HG03064 (cell line): ENCODE measurements around the gene PRG2.

Source experiments
- ATAC-seq: cut with Tn5 transposase; IDR thresholded peaks from one replicate; pipeline ENCODE4 v1.9.1; 2021; ENCODE audit warnings: low read depth; ENCODE audit not compliant: unreplicated experiment

PRG2 gene, protein sequence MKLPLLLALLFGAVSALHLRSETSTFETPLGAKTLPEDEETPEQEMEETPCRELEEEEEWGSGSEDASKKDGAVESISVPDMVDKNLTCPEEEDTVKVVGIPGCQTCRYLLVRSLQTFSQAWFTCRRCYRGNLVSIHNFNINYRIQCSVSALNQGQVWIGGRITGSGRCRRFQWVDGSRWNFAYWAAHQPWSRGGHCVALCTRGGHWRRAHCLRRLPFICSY

DNA sequence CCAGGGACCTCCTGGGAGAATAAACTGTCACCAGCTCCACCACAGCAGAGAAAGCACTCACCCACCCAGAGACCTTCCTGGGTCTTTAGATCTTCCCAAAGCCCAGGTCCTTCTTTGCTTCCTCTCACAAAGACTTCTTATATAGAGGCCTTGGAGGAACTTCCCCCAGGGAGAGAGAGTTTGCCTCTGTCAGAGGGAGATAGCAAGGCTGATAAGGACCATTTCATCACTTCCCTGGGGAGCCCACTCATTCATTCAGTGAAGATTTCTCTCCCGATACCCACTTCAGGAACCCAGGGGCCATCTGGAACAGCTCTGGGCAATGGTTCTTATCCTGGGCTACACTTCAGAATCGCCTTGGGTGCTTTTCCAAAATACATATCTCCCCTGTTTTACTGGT, at the start of gene PRG2:
Gene PRG2, minus strand, starts transcription at position 116 of the 400 bp plus-strand sequence. CDS start 706 bp downstream, outside the sequence.
- ATAC-seq: no peak

DNA sequence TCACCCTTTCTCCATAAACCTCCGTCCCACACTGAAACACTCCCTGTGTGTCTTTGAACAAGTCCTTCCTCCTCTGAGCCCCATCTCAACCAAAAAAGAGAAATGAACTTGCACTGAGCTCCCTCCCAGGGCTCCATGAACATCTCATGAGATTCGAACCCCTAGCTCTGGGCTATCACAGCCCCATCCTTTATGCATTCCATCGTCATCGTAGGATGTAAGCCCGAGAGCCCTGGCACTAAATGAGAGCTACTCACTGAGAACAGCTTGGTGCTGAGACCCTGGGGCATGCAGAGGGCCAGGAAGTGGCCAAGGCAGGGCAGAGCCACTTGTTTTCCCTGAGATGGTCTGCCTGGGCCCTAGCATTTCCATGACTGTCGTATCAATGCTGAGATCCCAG, 49.3 kb upstream of the PRG2 start:
- no peak for ATAC-seq

DNA sequence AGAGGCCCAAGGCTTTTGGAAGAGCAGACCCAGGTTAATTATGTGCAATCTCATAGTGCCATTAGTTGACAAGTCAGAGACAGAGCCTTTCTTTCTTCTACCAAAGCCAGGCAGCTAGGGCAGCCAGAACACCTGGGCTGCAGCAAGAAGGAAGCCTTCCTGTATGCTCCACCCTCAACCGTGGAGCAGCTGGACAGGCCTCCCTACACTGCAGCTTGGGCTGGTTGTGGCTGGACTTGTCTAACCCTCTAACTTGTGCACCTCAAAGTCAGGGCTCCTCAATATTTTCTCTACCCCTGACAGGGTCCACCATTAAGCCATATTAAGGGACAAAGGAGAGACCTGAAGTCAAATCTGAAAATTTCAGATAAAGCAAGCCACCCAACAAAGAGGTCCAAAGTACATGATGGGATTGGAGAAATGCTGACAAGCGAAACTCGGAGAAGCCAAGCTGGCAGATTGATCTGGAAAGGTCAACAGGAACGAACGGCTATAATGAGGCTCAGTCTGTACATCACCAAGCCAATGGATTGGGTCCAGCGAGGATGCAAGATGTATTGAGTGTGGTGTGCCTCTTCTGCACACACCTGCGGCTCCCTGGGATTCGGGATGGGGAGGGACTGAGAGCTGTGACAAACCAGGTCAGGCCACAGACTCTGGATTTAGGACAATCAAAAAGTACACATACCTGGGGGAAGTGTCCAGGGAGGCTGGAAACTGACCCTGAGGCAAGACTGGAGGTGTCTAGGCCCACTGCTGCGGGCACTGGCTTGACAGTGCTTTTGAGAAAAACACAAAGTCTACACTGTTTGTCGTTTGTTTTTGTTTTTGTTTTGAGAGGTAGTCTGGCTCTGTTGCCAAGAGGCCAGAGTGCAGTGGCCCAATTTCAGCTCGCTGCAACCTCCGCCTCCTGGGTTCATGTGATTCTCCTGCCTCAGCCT, 48.2 kb upstream of the PRG2 start:
- no peak for ATAC-seq

DNA sequence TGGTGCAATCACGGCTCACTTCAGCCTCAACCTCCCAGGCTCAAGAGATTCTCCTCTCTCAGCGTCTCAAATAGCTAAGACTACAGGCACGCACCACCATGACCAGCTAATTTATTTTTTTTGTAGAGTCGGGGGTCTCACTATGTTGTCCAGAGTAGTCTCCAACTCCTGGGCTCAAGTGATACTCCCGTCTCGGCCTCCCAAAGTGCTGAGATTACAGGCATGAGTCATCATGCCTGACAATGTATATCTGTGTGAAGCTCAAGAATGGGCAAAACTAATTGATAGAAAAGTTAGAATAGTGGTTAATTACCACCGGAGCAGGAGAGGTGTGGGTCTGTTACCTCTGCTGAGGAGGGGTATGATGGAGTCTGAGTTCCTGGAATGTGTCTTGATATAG, 45.6 kb upstream of the PRG2 start:
- no peak for ATAC-seq

DNA sequence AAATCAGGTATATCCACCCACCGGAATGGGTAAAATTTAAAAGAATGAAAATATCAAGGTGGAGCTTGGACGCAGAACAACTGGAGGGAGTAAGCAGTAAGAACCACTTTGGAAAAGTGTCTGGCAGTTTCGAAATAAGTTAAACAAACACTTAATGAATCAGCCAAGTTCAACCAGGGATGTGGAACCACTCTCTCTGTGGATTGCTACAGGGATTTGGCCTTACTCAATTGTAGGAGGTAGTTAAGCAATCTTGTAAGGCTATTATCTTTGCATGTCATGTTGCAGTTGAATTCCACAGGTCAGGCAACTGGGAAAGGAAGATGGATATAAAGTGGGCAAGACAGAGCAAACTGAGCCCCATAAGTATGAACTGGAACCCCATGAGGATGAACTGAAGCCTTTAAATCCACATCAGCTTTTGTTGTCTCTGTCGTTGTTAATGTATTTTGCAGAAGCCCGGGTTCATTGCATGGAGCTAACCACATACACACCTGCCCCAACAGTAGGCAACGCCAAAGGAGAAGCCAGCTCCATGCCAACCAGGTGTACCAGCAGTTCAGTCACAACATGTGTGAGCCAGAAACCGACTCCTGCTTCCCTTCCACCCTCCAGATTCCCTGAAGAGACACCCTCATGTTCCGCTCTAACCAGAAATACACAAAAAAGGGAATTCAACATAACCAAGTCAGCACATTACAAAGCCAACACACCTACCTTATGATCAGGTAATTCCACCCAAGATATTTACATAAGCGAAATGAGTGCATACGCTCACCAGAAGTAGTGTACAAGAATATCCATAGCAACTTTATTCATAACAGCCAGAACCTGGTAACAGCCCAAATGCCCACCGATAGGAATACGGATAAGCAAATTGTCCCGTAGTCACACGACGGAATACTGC, 44.4 kb upstream of the PRG2 start:
- ATAC-seq: no peak

DNA sequence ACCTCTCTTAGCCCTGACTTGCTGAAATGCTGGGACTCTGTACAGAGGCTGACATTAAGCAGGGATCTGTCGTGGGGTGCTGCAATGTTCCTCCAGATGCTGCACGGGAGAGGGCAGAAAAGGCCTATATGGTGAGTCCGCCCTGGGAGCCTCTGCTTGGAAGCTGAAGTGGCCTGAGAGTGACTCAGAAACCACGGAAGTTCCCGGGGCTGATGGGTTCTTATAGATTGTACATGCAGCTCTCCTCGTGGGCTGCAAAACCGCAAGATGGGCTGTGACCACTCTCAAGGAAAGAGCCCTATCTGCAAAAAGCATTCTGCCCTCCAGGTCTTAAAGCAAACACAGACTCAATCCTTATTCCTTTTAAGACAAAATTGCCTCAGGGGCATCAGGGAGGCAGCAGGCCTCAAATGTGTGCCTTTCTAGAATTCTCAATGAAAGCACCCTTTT, 42.3 kb upstream of the PRG2 start:
- no peak for ATAC-seq

DNA sequence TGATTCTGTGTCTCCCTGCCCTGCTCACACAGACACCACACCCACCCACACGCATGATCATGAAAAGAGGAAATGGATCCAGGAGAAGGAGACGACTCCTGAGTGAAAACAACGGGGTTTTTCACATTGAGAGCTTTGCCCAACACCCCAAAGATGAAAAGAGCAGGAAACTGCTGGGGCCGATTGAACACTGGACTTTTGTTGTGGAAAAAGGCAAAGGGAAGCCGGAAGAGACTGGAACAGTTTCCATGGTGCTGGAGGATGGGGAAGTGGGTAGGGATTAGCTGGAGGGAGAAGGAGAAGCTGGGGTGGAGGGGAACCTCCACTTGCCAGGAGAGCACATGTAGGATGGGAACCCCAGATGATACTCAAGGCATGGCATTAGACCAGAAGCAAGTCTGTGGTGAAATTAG, 41.7 kb upstream of the PRG2 start:
- no peak for ATAC-seq

DNA sequence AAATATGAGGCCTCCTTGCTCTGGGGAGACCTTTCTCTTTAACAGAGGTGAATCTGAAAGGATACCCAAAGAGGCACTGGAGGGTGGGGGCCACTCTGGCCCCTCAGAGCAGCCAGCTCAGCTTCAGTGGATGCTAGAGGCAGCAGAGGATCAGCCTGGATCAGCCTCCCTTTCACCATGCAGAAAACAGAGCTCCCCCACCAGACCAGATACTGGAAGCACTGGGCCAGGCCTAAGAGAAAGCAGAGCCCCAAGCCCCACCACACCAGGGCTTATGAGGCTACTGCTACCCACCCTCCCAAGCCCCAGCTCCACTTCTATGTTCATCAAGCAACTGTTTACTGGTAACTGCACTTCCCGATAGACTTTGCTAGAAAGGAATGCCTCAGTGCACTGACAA, 40.5 kb upstream of the PRG2 start:
- ATAC-seq: no peak

DNA sequence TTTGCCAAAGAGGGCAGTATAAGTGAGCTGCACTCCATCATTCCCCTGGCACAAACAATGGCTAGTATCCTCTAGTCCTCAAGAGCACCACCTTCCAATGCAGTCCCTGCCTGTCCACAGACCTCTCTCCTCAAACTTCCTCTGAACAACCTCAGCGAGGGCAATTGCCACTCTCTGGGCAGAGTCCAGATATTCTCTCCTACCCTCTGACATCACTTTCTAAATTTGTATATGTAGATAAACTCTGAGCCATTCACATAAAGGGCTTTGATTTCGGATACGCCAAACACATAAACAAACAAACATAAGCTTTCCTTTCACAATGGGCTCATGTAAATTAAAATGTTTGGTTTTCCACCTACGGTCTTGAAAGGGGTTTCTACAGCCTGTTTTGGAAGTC, 39.5 kb upstream of the PRG2 start:
- no peak for ATAC-seq

DNA sequence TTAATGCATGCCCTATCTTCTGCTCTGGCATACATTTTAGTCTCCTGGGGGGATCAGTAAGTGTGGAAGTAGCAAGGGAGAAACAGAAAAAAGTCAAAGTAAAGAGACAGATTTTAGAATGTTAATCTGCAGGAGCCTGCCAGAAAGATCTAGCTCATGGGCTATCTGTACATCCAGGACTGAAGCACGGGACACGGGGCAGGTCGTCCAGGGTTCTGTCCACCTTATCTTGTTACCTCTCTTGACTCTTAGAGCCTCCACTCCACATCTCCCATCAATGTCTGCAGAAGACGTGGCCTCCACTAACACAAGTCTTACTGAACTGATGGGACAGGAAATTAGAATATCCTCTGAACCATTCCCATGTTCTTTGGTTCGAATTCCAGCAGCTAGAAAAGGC, 38.2 kb upstream of the PRG2 start:
- ATAC-seq: no peak

DNA sequence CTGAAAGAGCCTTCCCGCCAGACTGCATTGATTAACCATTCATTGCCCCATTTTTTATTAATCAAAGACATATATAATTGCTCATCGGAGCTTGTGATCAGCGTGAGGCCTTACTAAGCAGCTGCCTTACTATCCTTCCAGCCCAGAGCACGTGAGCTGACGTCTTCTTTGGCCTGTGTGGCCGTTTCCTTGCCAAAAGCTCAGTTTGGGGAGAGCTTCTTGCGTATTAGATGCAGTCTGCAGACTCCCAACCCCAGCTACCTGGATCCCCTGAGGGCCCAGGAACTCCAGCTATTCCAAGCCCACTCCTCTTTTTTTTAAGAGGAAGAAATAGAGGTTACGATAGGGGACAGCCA, 37.3 kb upstream of the PRG2 start:
- no peak for ATAC-seq

DNA sequence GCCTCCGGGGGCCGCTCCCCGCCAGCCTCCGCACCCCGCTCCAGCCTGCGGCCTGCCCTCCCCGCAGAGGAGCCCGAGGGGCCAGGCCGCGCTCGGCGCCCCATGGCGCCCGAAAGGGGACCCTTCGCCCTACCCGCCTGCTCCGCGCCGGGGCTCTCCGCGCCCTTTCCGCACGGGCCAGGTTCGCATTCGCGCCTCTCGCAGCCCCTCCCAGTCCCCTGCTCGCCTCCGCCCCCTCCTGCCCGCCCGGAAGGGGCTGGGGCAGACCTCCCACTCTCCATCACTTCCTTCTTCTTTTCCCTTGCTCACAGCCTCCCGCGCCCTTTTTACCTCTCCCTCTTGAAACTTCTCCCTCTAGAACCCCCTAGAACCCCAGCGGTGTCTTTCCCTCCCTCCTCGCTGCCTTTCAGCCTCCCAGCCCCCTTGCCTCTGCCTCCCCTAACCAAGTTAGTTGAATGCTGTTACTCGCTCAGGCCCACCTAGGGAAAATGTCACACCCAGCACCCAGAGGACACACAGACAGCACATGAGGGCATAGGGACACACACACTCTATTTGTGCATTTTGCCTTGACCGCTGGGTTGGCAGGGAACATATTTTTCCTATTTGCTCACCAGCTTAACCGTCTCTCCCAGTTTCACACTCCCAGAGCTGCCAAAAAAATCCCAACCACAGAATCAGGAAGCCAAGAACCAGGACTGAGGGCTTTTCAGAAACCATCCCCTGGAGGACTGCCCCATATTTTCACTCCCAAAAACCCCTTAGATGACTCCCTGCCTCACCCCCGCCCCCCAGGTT, 36.7 kb upstream of the PRG2 start, which contains the start of gene SLC43A3:
Gene SLC43A3, minus strand, starts transcription at position 193 of the 798 bp plus-strand sequence. CDS start 949 bp downstream, outside the sequence.
- ATAC-seq: peak; percentile 50

DNA sequence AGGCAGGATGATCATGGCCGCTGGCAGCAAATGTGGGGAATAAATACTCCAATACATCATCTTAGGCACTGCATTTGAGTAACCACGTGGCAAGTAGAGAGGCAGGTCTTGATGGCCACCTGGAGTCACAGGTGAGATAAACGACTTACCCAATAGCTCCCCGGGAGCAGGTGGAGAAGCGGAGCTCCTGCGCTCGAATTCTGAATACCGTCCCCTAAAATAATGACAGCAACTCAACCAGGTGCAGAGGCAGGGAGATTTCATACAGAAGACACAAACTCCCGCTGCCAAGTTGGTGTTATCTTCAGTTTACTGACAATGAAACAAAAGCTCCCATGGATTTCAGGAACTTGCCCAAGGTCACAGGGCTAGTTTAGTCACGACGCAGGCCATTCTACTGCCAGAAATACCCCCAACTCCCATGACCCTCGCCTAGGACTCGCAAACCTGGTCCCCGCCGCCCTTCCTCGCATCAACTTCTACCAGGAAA, 36.0 kb upstream of the PRG2 start:
- ATAC-seq: peak; percentile 0

DNA sequence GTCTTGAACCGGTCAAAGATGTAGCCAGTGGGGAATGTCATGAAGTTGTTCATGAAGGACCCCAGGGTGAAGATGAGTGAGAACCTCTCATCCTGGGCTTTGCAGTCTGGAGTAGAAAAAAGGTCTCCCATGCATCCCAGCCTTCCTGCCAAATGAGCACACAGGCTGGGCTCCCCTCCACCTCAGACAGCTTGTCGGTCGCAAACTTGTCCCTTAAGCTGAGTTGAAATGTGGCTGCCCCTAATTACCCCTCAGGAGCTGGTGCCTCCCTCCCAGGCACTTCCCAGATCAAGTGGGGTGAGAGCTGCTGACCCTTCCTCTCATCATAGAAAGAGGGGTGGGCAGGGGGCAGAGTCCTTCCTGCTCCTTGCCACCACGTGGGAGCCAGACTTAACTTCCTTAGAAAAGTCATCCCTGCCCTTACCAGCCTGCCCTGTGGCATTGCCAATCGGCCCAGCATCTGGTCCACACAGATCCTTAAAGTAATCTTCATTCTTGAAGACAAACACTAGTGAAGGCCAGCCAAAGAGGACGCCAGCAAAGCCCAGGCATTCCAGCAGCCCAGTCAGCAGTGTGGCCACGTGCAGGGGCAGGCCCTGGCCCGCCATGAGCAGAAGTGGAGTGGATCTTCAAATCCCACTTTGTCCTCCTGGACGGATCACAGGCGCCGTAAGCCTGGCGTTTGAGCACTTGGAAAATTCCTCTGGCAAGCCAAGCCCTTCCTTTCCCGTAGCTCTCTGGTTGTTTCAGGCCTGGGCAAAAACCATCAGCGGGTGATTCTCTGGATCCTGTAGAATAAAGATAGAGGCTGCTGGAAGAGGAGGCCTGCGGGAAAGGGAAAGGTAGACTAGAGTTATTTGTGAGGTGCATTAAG, 35.4 kb upstream of the PRG2 start:
- ATAC-seq: no peak

DNA sequence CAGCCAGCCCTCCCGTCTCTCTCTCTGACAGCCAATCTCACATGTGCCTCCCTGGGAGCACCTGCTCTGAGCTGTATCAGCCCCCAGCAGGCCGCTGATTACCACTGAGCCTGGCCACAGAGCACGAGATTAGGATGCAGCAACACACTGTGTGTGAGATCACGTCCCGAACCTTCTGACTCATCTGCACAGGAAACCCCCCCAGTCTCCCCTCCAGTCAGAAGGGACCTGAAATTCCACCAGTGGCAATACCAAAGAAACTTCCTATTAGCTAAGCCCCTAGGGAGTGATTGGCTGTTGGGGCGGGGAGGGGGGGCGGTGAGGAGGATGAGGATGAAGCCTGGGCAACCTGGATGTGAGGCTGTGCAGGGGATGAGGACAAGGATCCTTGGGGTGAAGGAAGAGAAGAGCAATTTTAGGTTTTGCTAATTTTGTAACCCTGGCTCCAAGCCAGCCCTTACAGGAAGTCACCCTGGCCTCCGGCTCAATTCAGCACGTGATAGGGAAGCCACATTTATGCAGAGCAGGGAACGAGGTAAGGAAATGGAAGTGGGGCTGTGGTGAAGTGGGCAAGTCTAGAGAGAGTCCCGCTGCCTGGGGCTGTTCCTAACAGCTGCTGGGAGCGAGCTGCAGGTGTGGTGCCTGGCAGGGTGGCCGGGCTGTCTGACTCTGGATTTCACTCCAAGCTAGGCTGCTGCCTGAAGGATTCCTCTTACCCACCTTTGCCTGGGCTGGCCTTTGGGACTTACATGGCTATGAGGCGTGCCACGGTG, 34.5 kb upstream of the PRG2 start:
- ATAC-seq: peak; percentile 88

DNA sequence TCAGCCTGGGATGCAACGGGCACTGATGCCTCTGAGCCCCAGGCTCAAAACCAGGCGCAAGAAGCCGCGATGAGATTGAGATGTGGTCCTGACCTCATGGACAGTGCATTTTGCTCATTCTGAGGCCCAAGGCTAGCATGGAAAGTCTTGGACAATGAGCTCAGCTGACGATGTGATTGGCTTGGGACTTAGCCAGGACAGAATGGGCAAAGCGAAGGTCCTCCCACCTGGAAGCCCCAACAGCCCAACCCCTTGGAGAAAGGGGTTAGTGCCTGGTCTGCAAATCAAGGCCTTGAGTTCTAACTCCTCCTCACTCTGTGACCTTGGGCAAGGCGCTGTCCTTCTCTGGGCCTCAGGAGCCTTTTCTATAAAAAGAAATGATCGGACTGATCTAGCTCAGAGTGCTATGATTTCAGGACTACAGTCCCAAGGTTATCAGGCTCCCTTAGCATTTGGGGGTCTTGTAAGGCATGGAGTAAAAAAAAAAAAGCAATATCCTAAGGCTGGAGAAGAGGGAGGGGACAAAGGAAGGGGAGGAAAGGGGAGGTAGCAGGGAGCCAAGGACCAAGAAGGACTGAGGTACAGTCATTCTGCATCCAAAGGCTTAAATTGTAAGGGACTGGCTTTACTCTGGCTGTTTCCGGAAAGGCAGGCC, 33.8 kb upstream of the PRG2 start:
- no peak for ATAC-seq

DNA sequence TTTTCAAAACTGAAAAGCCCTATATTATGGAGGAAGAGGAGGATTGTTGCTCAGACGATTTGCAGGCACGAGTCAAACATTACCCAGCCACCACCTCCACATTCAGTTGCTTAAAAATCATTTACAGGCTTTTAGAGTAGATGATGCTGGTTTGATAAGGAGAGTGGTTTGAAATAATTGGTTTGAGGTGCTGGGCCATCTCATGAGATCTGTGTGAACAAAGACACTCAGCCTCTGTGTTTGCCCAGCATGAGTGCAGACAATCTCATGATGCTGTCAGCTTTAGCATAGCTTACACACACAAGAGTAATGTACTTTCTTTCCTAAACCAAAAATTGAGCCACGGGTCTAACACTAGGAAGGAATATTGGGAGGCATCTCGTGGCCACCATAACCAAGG, 32.2 kb upstream of the PRG2 start:
- ATAC-seq: no peak

DNA sequence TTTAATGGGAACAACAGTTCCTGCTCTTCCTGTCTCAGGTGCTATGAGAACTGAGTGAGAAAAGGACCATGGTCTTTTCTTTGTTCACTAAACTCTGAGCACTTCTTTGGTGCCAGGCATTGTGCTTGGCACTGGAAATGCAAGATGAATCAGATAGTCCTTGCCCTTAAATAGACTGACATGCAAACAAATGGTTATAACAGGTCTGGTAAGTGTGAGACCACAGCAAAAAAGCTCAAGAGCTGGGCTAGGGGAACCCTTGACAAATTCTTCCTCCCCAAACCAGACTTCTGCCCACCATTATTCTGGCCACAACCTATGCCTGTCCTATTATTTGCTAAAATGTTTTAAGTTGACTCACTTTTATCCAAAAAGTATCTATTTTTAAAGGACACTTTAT, 31.4 kb upstream of the PRG2 start:
- ATAC-seq: no peak
